PFSK-1 (cell line): ENCODE data around the gene LMAN2.

Experiments used
- FOXP2 ChIP-seq: optimal IDR thresholded peaks from 2 replicates; pipeline ENCODE3; 2011; ENCODE audit warnings: borderline replicate concordance, control low read depth, inconsistent platforms; ENCODE audit not compliant: insufficient read depth; ENCODE audit errors: extremely low read length, extremely low read depth
- POLR2AphosphoS5 ChIP-seq: IDR thresholded peaks from 2 replicates; pipeline ENCODE4 v1.6.1; 2012; ENCODE audit warnings: low read depth, mild to moderate bottlenecking, control low read depth, low read length, moderate library complexity
- SIN3A ChIP-seq: IDR thresholded peaks from 2 replicates; pipeline ENCODE4 v1.6.1; 2012; ENCODE audit warnings: mild to moderate bottlenecking, low read length, moderate library complexity, borderline replicate concordance; ENCODE audit not compliant: insufficient read depth
- TAF1 ChIP-seq: IDR thresholded peaks from 2 replicates; pipeline ENCODE4 v1.6.1; 2012; ENCODE audit warnings: low read length, control low read depth, borderline replicate concordance; ENCODE audit not compliant: insufficient read depth
- TF ChIP-seq, protein P1 (sequence below), 2 experiments: IDR thresholded peaks; 2 replicates each; pipeline versions ENCODE4 v1.6.1 to v1.8.0; 2011 to 2012; ENCODE audit warnings: low read depth in 2 of 2, low read length in 2 of 2, control low read depth in 1 of 2, inconsistent platforms in 1 of 2, mild to moderate bottlenecking in 1 of 2, moderate library complexity in 1 of 2; ENCODE audit not compliant: insufficient read depth in 1 of 2

The LMAN2 gene

DNA sequence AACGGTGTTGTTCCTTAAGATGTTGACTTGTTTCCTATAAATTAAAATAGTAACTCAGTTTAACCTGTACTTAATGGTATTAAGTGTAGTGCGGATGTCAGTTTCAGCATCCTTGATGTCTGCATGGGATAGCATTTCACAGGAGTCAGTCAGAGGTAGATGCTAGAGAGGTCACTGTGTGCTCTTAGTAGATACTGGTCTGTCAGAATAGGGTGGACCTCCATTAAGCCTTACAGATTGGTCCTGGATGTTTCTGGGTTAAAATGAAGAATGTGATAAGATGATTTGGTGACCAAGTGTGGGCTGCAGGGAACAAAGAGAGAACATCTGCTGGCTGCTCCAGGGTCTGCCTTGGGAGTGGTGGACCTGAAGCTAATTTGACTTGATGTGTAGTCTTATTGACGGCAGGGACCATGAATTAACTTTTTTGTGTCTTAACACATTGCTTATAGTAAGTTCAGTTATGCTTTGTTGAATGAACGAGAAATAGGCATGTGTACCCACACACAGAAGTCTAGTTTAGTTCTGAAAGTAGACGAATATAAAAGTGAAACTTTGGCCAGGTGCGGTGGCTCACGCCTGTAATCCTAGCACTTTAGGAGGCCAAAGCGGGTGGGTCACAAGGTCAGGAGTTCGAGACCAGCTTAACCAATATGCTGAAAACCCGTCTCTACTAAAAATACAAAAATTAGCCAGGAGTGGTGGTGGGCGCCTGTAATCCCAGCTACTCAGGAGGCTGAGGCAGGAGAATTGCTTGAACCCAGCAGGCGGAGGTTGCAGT, 60.5 kb downstream of the LMAN2 start:
- TF ChIP-seq SIN3A (no peak), FOXP2 (no peak), POLR2AphosphoS5 (no peak), TAF1 (no peak)
- TF ChIP-seq, protein P1, sequence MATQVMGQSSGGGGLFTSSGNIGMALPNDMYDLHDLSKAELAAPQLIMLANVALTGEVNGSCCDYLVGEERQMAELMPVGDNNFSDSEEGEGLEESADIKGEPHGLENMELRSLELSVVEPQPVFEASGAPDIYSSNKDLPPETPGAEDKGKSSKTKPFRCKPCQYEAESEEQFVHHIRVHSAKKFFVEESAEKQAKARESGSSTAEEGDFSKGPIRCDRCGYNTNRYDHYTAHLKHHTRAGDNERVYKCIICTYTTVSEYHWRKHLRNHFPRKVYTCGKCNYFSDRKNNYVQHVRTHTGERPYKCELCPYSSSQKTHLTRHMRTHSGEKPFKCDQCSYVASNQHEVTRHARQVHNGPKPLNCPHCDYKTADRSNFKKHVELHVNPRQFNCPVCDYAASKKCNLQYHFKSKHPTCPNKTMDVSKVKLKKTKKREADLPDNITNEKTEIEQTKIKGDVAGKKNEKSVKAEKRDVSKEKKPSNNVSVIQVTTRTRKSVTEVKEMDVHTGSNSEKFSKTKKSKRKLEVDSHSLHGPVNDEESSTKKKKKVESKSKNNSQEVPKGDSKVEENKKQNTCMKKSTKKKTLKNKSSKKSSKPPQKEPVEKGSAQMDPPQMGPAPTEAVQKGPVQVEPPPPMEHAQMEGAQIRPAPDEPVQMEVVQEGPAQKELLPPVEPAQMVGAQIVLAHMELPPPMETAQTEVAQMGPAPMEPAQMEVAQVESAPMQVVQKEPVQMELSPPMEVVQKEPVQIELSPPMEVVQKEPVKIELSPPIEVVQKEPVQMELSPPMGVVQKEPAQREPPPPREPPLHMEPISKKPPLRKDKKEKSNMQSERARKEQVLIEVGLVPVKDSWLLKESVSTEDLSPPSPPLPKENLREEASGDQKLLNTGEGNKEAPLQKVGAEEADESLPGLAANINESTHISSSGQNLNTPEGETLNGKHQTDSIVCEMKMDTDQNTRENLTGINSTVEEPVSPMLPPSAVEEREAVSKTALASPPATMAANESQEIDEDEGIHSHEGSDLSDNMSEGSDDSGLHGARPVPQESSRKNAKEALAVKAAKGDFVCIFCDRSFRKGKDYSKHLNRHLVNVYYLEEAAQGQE (IDR thresholded peaks at IDR 0.05; ENCODE audit: insufficient read depth in 1 of 2, low read depth in 2 of 2, low read length in 2 of 2) = no peak

- no peak for TF ChIP-seq POLR2AphosphoS5
- TF ChIP-seq TAF1 = no peak
- TF ChIP-seq SIN3A = no peak
- TF ChIP-seq FOXP2 = no peak
- TF ChIP-seq, protein P1 (IDR thresholded peaks at IDR 0.05; ENCODE audit: insufficient read depth in 1 of 2, low read depth in 2 of 2, low read length in 2 of 2) = no peak
These were observed 63.3 kb downstream of the LMAN2 start for GRCh38 chr5:177288191-177288590.
